C4-2B (cell line): Measurements from ENCODE around the gene NAALAD2.

Source experiments
- ZFX ChIP-seq: fragments of 450-650 bp; IDR thresholded peaks from 2 replicates; pipeline ENCODE4 v1.6.1; 2017
- TF ChIP-seq, protein P1 (sequence below): fragments of 450-650 bp; conservative IDR thresholded peaks from 2 replicates; pipeline ENCODE4 v1.5.1; 2017; ENCODE audit warnings: mild to moderate bottlenecking

DNA sequence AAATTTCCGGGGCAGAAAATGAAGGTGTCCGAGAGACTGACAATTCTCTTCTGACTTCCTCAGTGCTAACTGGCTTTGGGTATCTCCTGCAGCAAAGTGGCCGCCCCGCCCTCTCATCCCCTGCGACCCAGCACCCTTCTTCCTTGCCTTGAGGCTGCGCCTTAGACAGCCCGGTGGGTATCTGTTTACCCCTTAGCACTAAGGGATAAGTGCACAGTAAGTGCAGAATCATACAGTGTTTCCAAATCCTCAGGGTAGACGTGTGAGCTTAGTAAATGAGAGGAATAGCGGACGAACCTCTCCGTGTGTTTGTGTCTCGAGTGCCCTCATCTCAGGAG, 88.8 kb downstream of the NAALAD2 start:
- TF ChIP-seq, protein P1, sequence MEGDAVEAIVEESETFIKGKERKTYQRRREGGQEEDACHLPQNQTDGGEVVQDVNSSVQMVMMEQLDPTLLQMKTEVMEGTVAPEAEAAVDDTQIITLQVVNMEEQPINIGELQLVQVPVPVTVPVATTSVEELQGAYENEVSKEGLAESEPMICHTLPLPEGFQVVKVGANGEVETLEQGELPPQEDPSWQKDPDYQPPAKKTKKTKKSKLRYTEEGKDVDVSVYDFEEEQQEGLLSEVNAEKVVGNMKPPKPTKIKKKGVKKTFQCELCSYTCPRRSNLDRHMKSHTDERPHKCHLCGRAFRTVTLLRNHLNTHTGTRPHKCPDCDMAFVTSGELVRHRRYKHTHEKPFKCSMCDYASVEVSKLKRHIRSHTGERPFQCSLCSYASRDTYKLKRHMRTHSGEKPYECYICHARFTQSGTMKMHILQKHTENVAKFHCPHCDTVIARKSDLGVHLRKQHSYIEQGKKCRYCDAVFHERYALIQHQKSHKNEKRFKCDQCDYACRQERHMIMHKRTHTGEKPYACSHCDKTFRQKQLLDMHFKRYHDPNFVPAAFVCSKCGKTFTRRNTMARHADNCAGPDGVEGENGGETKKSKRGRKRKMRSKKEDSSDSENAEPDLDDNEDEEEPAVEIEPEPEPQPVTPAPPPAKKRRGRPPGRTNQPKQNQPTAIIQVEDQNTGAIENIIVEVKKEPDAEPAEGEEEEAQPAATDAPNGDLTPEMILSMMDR: no peak
- TF ChIP-seq ZFX: no peak
